RCC 7860 (cell line): Measurements from ENCODE around the gene SDHAF1.

Experiments used
- DNase-seq: peaks from one replicate; pipeline ENCODE4 v3.0.0-alpha.2; 2015; ENCODE audit warnings: low spot score
- FAIRE-seq: peaks from 2 replicates; lab custom pipeline; 2012; peaks lifted over from hg19 to GRCh38; lab: Jason Lieb, UNC

The SDHAF1 gene

GRCh38 chr19:35986664-35987570, 8.1 kb upstream of the SDHAF1 start:
- FAIRE-seq (no peak), DNase-seq (no peak)

GRCh38 chr19:35987571-35987896, 7.5 kb upstream of the SDHAF1 start:
- FAIRE-seq (no peak), DNase-seq (no peak)

- no peak for DNase-seq
- no peak for FAIRE-seq
Observed at GRCh38 chr19:35988824-35989223, 6.2 kb upstream of the SDHAF1 start.

GRCh38 chr19:35990156-35990555, 4.8 kb upstream of the SDHAF1 start:
- DNase-seq (no peak), FAIRE-seq (no peak)

- FAIRE-seq (no peak), DNase-seq (no peak)
Observed at GRCh38 chr19:35990771-35991730, 3.9 kb upstream of the SDHAF1 start.

GRCh38 chr19:35991731-35992450, 3.1 kb upstream of the SDHAF1 start:
- FAIRE-seq (no peak), DNase-seq (no peak)

- no peak for FAIRE-seq
- DNase-seq, result no peak
Observed at GRCh38 chr19:35992907-35993765, 1.9 kb upstream of the SDHAF1 start.

GRCh38 chr19:35993923-35994598, 927 bp upstream of the SDHAF1 start:
- FAIRE-seq (no peak), DNase-seq (no peak)

- FAIRE-seq, result no peak
- DNase-seq, result no peak
Observed at GRCh38 chr19:35996777-35997176, 1.8 kb downstream of the SDHAF1 start.

- no peak for FAIRE-seq
- DNase-seq, result no peak
Observed at GRCh38 chr19:36001605-36002004, 6.6 kb downstream of the SDHAF1 start.

GRCh38 chr19:36003284-36003683, 8.3 kb downstream of the SDHAF1 start:
- FAIRE-seq (no peak), DNase-seq (no peak)

- DNase-seq, result no peak
- no peak for FAIRE-seq
Observed at GRCh38 chr19:36006955-36007354, 12.0 kb downstream of the SDHAF1 start.

- no peak for DNase-seq
- FAIRE-seq, result no peak
Observed at GRCh38 chr19:36008336-36008978, 13.5 kb downstream of the SDHAF1 start, which contains the start of gene SYNE4. Gene SYNE4, minus strand, starts transcription at chr19:36008813. Its CDS starts 132 bp downstream, at chr19:36008681.

GRCh38 chr19:36009220-36009619, 14.2 kb downstream of the SDHAF1 start:
- FAIRE-seq, result no peak
- no peak for DNase-seq

GRCh38 chr19:36009633-36010379, 14.8 kb downstream of the SDHAF1 start:
- FAIRE-seq (no peak), DNase-seq (no peak)

GRCh38 chr19:36010402-36010801, 15.4 kb downstream of the SDHAF1 start:
- DNase-seq (no peak), FAIRE-seq (no peak)

GRCh38 chr19:36013280-36014011, 18.5 kb downstream of the SDHAF1 start:
- FAIRE-seq (no peak), DNase-seq (no peak)
